ENCODE data around the gene CASP6.

- TF ChIP-seq REST (IDR thresholded peaks at IDR 0.05; ENCODE audit: insufficient read depth in 1 of 2, low read depth in 2 of 2, low read length in 2 of 2) (no peak), TAF1 (IDR thresholded peaks at IDR 0.05; ENCODE audit: borderline replicate concordance, insufficient read depth, low read length) (no peak), POLR2AphosphoS5 (IDR thresholded peaks at IDR 0.05; ENCODE audit: low read depth, low read length) (no peak), SIN3A (IDR thresholded peaks at IDR 0.05; ENCODE audit: borderline replicate concordance, insufficient read depth, low read length) (no peak), FOXP2 (optimal IDR thresholded peaks at IDR 0.05; ENCODE audit: borderline replicate concordance, extremely low read depth, extremely low read length, insufficient read depth) (no peak)
Observed at GRCh38 chr4:109662116-109662515, 41.1 kb downstream of the CASP6 start.

Data from PFSK-1 (cell line).